GM21825 (cell line): ENCODE results near the gene BHLHE41.
A peak's percentile ranks its signal among the peaks of the same experiment; 100 is the strongest.

Source experiments
- ATAC-seq: cut with Tn5 transposase; IDR thresholded peaks from one replicate; pipeline ENCODE4 v1.9.1; 2021; ENCODE audit warnings: mild to moderate bottlenecking, moderate library complexity; ENCODE audit not compliant: unreplicated experiment

Gene BHLHE41

GRCh38 chr12:26135010-26135420 lies 10.2 kb upstream of the BHLHE41 start:
- no peak for ATAC-seq

- ATAC-seq = no peak
These were observed 9.7 kb upstream of the BHLHE41 start for GRCh38 chr12:26134540-26134939.

- ATAC-seq = no peak
These were observed 8.7 kb upstream of the BHLHE41 start for GRCh38 chr12:26133521-26133920.

- ATAC-seq = no peak
These were observed 8.0 kb upstream of the BHLHE41 start for GRCh38 chr12:26132866-26133265.

GRCh38 chr12:26131936-26132335 lies 7.1 kb upstream of the BHLHE41 start:
- no peak for ATAC-seq

- ATAC-seq = no peak
These were observed 5.9 kb upstream of the BHLHE41 start for GRCh38 chr12:26130728-26131127.

- no peak for ATAC-seq
These were observed 3.3 kb upstream of the BHLHE41 start for GRCh38 chr12:26128168-26128567.

GRCh38 chr12:26127404-26127803 lies 2.6 kb upstream of the BHLHE41 start:
- ATAC-seq = no peak

GRCh38 chr12:26126340-26127284 lies 1.8 kb upstream of the BHLHE41 start:
- ATAC-seq = peak; percentile 42

- ATAC-seq = peak; percentile 35
These were observed 833 bp upstream of the BHLHE41 start for GRCh38 chr12:26125400-26126339.

- ATAC-seq = no peak
These were observed 1.3 kb downstream of the BHLHE41 start for GRCh38 chr12:26123482-26123980.

- no peak for ATAC-seq
These were observed 2.0 kb downstream of the BHLHE41 start for GRCh38 chr12:26122681-26123481.

GRCh38 chr12:26122061-26122680 lies 2.7 kb downstream of the BHLHE41 start:
- ATAC-seq = no peak

- no peak for ATAC-seq
These were observed 3.3 kb downstream of the BHLHE41 start for GRCh38 chr12:26121323-26122060.

- ATAC-seq = no peak
These were observed 4.1 kb downstream of the BHLHE41 start for GRCh38 chr12:26120561-26121274.

GRCh38 chr12:26119391-26119989 lies 5.3 kb downstream of the BHLHE41 start:
- ATAC-seq = no peak

GRCh38 chr12:26118308-26118707 lies 6.5 kb downstream of the BHLHE41 start:
- ATAC-seq = no peak
